Keratinocyte (primary cell): ENCODE measurements around the gene S100A5. TPM values are rescaled to one million over a fixed set of nuclear protein-coding genes. Genes with fewer than 3 reads are reported as not detected.

Experiments used
- DNase-seq: peaks from one replicate; pipeline ENCODE4 v3.0.0-alpha.2; 2011; ENCODE audit warnings: low read depth, missing footprints, low spot score
- FAIRE-seq: peaks from 2 replicates; lab custom pipeline; 2011; peaks lifted over from hg19 to GRCh38; lab: Jason Lieb, UNC
- H2AFZ ChIP-seq: 2 replicates; pipeline ENCODE4 v1.6.0; 2012; ENCODE audit warnings: low read length, control low read depth, inconsistent platforms; ENCODE audit not compliant: control insufficient read depth
- H3K27ac ChIP-seq: 2 replicates; pipeline ENCODE4 v1.5.1; 2011; ENCODE audit warnings: low read length; ENCODE audit not compliant: control insufficient read depth, insufficient read depth
- H3K27me3 ChIP-seq: 3 replicates; pipeline ENCODE4 v1.6.0; 2011; ENCODE audit warnings: low read length; ENCODE audit not compliant: control insufficient read depth, insufficient read depth; ENCODE audit errors: extremely low read depth
- H3K36me3 ChIP-seq, 2 experiments: 2 replicates in 1 of 2; 3 replicates in 1 of 2; pipeline ENCODE4 v1.5.1; 2011; ENCODE audit warnings: low read length in 2 of 2, mild to moderate bottlenecking in 1 of 2; ENCODE audit not compliant: control insufficient read depth in 2 of 2, insufficient read depth in 2 of 2; ENCODE audit errors: extremely low read depth in 1 of 2
- H3K4me1 ChIP-seq: 3 replicates; pipeline ENCODE4 v1.5.1; 2011; ENCODE audit warnings: low read length; ENCODE audit not compliant: control insufficient read depth, insufficient read depth; ENCODE audit errors: extremely low read depth
- H3K4me2 ChIP-seq: 3 replicates; pipeline ENCODE4 v1.6.0; 2011; ENCODE audit warnings: low read depth, low read length; ENCODE audit not compliant: control insufficient read depth, insufficient read depth; ENCODE audit errors: extremely low read depth
- H3K4me3 ChIP-seq, 3 experiments: fragments of 200-600 bp in 1 of 3; sonication (generic) in 1 of 3; 2 replicates in 2 of 3; 3 replicates in 1 of 3; pipeline ENCODE4 v1.5.1; 2011 to 2016; ENCODE audit warnings: low read length in 3 of 3, mild to moderate bottlenecking in 3 of 3, control low read depth in 2 of 3, inconsistent platforms in 1 of 3, low read depth in 1 of 3, mixed read lengths in 1 of 3, mixed run types in 1 of 3, moderate library complexity in 1 of 3; ENCODE audit not compliant: control insufficient read depth in 2 of 3, insufficient read depth in 2 of 3; ENCODE audit errors: extremely low read depth in 1 of 3
- H3K79me2 ChIP-seq: 2 replicates; pipeline ENCODE4 v1.6.0; 2012; ENCODE audit warnings: low read length; ENCODE audit not compliant: control insufficient read depth, insufficient read depth
- H3K9ac ChIP-seq: 3 replicates; pipeline ENCODE4 v1.6.0; 2011; ENCODE audit warnings: low read length; ENCODE audit not compliant: control insufficient read depth, insufficient read depth; ENCODE audit errors: extremely low read depth
- H3K9me1 ChIP-seq: 3 replicates; pipeline ENCODE4 v1.6.0; 2011; ENCODE audit warnings: low read length; ENCODE audit not compliant: control insufficient read depth, insufficient read depth; ENCODE audit errors: extremely low read depth
- H3K9me3 ChIP-seq: 2 replicates; pipeline ENCODE4 v1.5.1; 2012; ENCODE audit warnings: low read depth, low read length; ENCODE audit not compliant: control insufficient read depth
- H4K20me1 ChIP-seq: 3 replicates; pipeline ENCODE4 v1.6.0; 2011; ENCODE audit warnings: low read length; ENCODE audit not compliant: control insufficient read depth, insufficient read depth; ENCODE audit errors: extremely low read depth
- CTCF ChIP-seq, 3 experiments: IDR thresholded peaks in 1 of 3; conservative IDR thresholded peaks in 1 of 3; optimal IDR thresholded peaks in 1 of 3; 2 replicates in 2 of 3; 3 replicates in 1 of 3; pipeline versions ENCODE3 to v1.5.1; 2011; ENCODE audit warnings: low read length in 3 of 3, mild to moderate bottlenecking in 3 of 3, moderate library complexity in 2 of 3, control low read depth in 1 of 3, inconsistent platforms in 1 of 3; ENCODE audit not compliant: insufficient read depth in 2 of 3; ENCODE audit errors: extremely low read depth in 1 of 3
- EZH2 ChIP-seq: IDR thresholded peaks from one replicate; pipeline ENCODE4 v1.6.1; 2012; ENCODE audit warnings: inconsistent platforms, mild to moderate bottlenecking, low read length, moderate library complexity
- dilution Hi-C: fragments of 300-500 bp; cut with MboI; formaldehyde crosslinking; loops from one replicate; pipeline ENCODE4 v1.7.0; 2020; ENCODE audit warnings: low sequenced_read_pairs; ENCODE audit not compliant: extremely low pct_ligation_motif_present
- polyA plus RNA-seq, 5 experiments: library from polyadenylated mRNA; depleted of rRNA in 3 of 5; stranded (reverse) in 3 of 5; stranded (forward) in 1 of 5; unstranded in 1 of 5; fragments of >200 nt; gene quantifications; 1 replicate in 1 of 5; 2 replicates in 3 of 5; 3 replicates in 1 of 5; pipeline versions ENCODE4 v1.2.1 to v1.2.3, GENCODE V29; 2011 to 2012; ENCODE audit warnings: missing spikeins in 2 of 5, low read depth in 1 of 5, low replicate concordance in 1 of 5

The S100A5 gene
- polyA plus RNA-seq, 1 donor (not counting 4 experiments of a cell fraction or from before 2014, with no cell fraction given), result 0.20 TPM

GRCh38 chr1:153571706-153572105 lies 31.0 kb upstream of the S100A5 start:
- Histone ChIP-seq H3K27ac (peak overlapping the region; percentile 81), H3K79me2 (peaks cover 2% of the 10 kb centered on the region), H4K20me1 (no peaks in the 10 kb centered on the region), H3K27me3 (no peaks in the 10 kb centered on the region), H3K9me3 (no peaks in the 10 kb centered on the region), H3K9ac (peak overlapping the region; percentile 52), H3K36me3 (no peaks in the 10 kb centered on the region), H2AFZ (no peak overlapping the region), H3K4me1 (peaks cover 48% of the 10 kb centered on the region), H3K9me1 (no peaks in the 10 kb centered on the region), H3K4me2 (no peak overlapping the region), H3K4me3 (no peak overlapping the region)
- DNase-seq, result no peak
- TF ChIP-seq EZH2 (no peak), CTCF (optimal IDR thresholded peaks at IDR 0.05 in 1 of 3, IDR thresholded peaks at IDR 0.05 in 1 of 3, conservative IDR thresholded peaks at IDR 0.05 in 1 of 3; ENCODE audit: extremely low read depth in 1 of 3, insufficient read depth in 2 of 3, low read length in 3 of 3) (no peak)
- FAIRE-seq, result no peak
- dilution Hi-C loops, result no loop called here

- no peak for DNase-seq
- FAIRE-seq, result no peak
- Histone ChIP-seq H3K79me2 (peaks cover 2% of the 10 kb centered on the region), H2AFZ (no peak overlapping the region), H4K20me1 (no peaks in the 10 kb centered on the region), H3K9me1 (no peaks in the 10 kb centered on the region), H3K36me3 (no peaks in the 10 kb centered on the region), H3K27me3 (no peaks in the 10 kb centered on the region), H3K9ac (no peak overlapping the region), H3K9me3 (no peaks in the 10 kb centered on the region), H3K4me2 (no peak overlapping the region), H3K4me1 (peaks cover 52% of the 10 kb centered on the region), H3K27ac (no peak overlapping the region), H3K4me3 (no peak overlapping the region)
- dilution Hi-C loops, result no loop called here
- no peak for TF ChIP-seq EZH2
- no peak for TF ChIP-seq CTCF (optimal IDR thresholded peaks at IDR 0.05 in 1 of 3, IDR thresholded peaks at IDR 0.05 in 1 of 3, conservative IDR thresholded peaks at IDR 0.05 in 1 of 3; ENCODE audit: extremely low read depth in 1 of 3, insufficient read depth in 2 of 3, low read length in 3 of 3)
Measured at GRCh38 chr1:153570874-153571273, 30.1 kb upstream of the S100A5 start.
